ENCODE measurements around the gene TTLL12.

- TF ChIP-seq CTCF (IDR thresholded peaks at IDR 0.05; ENCODE audit: insufficient read depth, low read length) (no peak), GABPA (IDR thresholded peaks at IDR 0.05; ENCODE audit: low read depth) (no peak), REST (IDR thresholded peaks at IDR 0.05; ENCODE audit: insufficient replicate concordance, low read depth) (no peak), SPI1 (IDR thresholded peaks at IDR 0.05; ENCODE audit: borderline replicate concordance, low read depth) (no peak), POLR2AphosphoS5 (IDR thresholded peaks at IDR 0.05; ENCODE audit: low read depth) (no peak)
Observed at GRCh38 chr22:43231724-43232034, 44.7 kb upstream of the TTLL12 start.

Measured in HL-60 (cell line).